ENCODE data around the gene KCNS1. TPM values are rescaled to one million over a fixed set of nuclear protein-coding genes. Genes with fewer than 3 reads are reported as not detected.

KCNS1 gene
- total RNA-seq, 1 donor from 2014 or later: not detected

GRCh38 chr20:45053430-45054351, 47.2 kb downstream of the KCNS1 start:
- DNase-seq (no peak), ATAC-seq (ENCODE audit: low read depth) (no peak)
- Mint-ChIP-seq H3K4me1 (peaks cover 82% of the 10 kb centered on the region), H3K9me3 (no peaks in the 10 kb centered on the region), H3K27me3 (no peaks in the 10 kb centered on the region), H3K27ac (peak overlapping the region; percentile 89), H3K36me3 (ENCODE audit: low read depth) (peaks cover 86% of the 10 kb centered on the region), H3K4me3 (no peak overlapping the region)
- TF ChIP-seq, protein P1, sequence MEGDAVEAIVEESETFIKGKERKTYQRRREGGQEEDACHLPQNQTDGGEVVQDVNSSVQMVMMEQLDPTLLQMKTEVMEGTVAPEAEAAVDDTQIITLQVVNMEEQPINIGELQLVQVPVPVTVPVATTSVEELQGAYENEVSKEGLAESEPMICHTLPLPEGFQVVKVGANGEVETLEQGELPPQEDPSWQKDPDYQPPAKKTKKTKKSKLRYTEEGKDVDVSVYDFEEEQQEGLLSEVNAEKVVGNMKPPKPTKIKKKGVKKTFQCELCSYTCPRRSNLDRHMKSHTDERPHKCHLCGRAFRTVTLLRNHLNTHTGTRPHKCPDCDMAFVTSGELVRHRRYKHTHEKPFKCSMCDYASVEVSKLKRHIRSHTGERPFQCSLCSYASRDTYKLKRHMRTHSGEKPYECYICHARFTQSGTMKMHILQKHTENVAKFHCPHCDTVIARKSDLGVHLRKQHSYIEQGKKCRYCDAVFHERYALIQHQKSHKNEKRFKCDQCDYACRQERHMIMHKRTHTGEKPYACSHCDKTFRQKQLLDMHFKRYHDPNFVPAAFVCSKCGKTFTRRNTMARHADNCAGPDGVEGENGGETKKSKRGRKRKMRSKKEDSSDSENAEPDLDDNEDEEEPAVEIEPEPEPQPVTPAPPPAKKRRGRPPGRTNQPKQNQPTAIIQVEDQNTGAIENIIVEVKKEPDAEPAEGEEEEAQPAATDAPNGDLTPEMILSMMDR (IDR thresholded peaks at IDR 0.05): no peak
- ChIA-PET POLR2A (no interaction called here), CTCF (interaction anchor here (0.7 to 5.1 kb wide), 6 partner anchors 9 to 58 kb away, joined by 3 to 28 read pairs (median 3); no protein-coding TSS in a partner anchor)
- intact Hi-C loops (cut with micrococcal nuclease): no loop called here

DNA sequence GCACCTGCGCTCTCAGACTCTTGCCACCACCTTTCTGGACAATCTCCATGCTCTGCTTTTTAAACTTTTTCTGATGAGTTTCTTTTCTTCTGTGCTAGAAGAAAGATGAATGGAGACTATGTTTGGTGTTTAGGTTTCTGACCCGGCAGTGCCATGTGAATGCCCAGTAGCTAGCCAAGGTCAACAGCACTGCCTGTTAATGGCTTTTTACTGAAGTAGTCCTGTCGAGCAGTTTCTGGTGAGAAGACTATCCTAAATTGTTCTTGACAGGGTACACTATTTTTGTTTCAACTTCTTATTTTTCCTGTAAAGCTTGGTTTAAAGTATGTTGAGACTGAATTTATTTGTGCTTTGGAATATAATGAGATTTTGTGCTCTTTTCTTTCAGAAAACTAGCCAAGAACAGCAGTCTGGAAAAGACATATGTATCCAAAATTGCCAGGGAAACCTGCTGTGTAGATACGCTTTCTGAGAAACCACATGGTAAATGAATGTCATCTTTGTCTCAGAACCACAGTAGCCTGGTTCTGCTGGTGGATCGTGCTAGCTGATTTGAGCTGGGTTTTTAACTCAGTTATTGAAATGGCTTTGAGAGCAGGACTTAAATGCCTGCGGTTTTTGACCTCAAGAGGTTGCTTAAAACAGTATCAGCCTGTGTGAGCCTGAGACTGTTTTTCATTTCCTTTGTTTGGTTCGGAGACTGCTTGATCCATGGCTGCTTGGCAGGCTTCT, 48.1 kb downstream of the KCNS1 start:
- TF ChIP-seq, protein P1 (IDR thresholded peaks at IDR 0.05): no peak
- H3K4me3 Mint-ChIP-seq: no peak overlapping the region
- ChIA-PET CTCF (interaction anchor here (1.1 to 5.1 kb wide), 5 partner anchors 8 to 59 kb away, joined by 3 to 28 read pairs (median 3); no protein-coding TSS in a partner anchor), POLR2A (interaction anchor here (0.7 kb wide), 1 partner anchor 468 kb away, joined by 8 read pairs; no protein-coding TSS in a partner anchor)
- H3K27ac Mint-ChIP-seq: peak overlapping the region; percentile 89
- peaks cover 86% of the 10 kb centered on the region for H3K36me3 Mint-ChIP-seq (ENCODE audit: low read depth)
- ATAC-seq (ENCODE audit: low read depth): peak; percentile 26
- H3K27me3 Mint-ChIP-seq: no peaks in the 10 kb centered on the region
- no peaks in the 10 kb centered on the region for H3K9me3 Mint-ChIP-seq
- intact Hi-C loops (cut with micrococcal nuclease): no loop called here
- peaks cover 80% of the 10 kb centered on the region for H3K4me1 Mint-ChIP-seq
- DNase-seq: no peak

GRCh38 chr20:45051204-45052060, 49.5 kb downstream of the KCNS1 start:
- peaks cover 74% of the 10 kb centered on the region for H3K4me1 Mint-ChIP-seq
- H3K4me3 Mint-ChIP-seq: peak overlapping the region; percentile 67
- H3K27me3 Mint-ChIP-seq: no peaks in the 10 kb centered on the region
- H3K9me3 Mint-ChIP-seq: no peaks in the 10 kb centered on the region
- TF ChIP-seq, protein P1 (IDR thresholded peaks at IDR 0.05): no peak
- peak; percentile 76 for ATAC-seq (ENCODE audit: low read depth)
- H3K36me3 Mint-ChIP-seq (ENCODE audit: low read depth): peaks cover 86% of the 10 kb centered on the region
- ChIA-PET POLR2A (interaction anchor here (0.8 to 0.9 kb wide), 2 partner anchors 52 to 365 kb away, joined by 3 read pairs; partner anchors contain the start of gene PIGT), CTCF (interaction anchor here (1.2 to 5.1 kb wide), 4 partner anchors 8 to 239 kb away, joined by 3 to 28 read pairs (median 6); no protein-coding TSS in a partner anchor)
- intact Hi-C loops (cut with micrococcal nuclease): loop anchor here (1.0 kb wide), 1 partner anchor 9 kb away; no protein-coding TSS in a partner anchor
- no peak for DNase-seq
- peak overlapping the region; percentile 89 for H3K27ac Mint-ChIP-seq

DNA sequence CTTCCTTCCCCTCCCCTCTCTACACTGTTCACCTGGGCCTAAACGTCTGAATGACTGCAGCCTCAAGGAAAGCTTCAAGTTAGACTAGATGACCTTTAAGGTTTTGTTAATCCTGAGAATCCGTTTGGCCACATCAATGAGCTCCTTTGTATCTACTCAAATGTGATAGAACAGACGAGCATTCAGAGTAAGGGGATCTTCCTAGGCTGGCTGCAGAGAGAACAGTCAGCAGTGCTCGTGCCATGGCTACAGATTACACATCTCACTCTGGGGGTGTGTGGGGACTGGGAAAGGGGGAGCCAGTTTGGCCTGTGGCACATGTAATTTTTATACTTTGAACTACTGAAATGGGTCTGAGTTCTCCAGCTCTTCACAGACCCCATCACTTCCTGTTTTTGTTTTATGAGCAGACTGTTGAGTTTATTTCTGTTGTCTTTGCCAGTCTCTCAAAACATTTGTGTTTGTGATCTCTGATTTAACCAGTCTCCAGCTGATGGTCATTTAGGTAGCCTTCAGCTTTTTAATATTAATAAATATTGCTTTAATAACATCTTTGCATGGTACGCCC, 50.9 kb downstream of the KCNS1 start:
- Mint-ChIP-seq H3K4me1 (peaks cover 75% of the 10 kb centered on the region), H3K4me3 (peak overlapping the region; percentile 51), H3K27me3 (no peaks in the 10 kb centered on the region), H3K27ac (peak overlapping the region; percentile 87), H3K9me3 (no peaks in the 10 kb centered on the region), H3K36me3 (ENCODE audit: low read depth) (peaks cover 84% of the 10 kb centered on the region)
- TF ChIP-seq, protein P1 (IDR thresholded peaks at IDR 0.05): no peak
- DNase-seq: no peak
- intact Hi-C loops (cut with micrococcal nuclease): no loop called here
- POLR2A ChIA-PET: interaction anchor here (0.8 to 0.9 kb wide), 2 partner anchors 71 to 366 kb away, joined by 3 read pairs; partner anchors contain the start of gene PIGT
- CTCF ChIA-PET: interaction anchor here (0.6 to 5.1 kb wide), 5 partner anchors 11 to 400 kb away, joined by 3 to 28 read pairs (median 5); no protein-coding TSS in a partner anchor
- peak; percentile 15 for ATAC-seq (ENCODE audit: low read depth)

Data from activated B cell treated with CpG ODN at 0.5 μM for 24 hours (primary cell).